ENCODE results near the gene RPTOR. TPM values are rescaled to one million over a fixed set of nuclear protein-coding genes. Genes with fewer than 3 reads are reported as not detected.

The RPTOR gene
- total and polyA plus RNA-seq, 10 of the 15 experiments (the other 5 are each of a cell fraction or from before 2014, with no cell fraction given): 0.18 to 32.1 (median 7.8) TPM

- no peak for TF ChIP-seq E2F4 (IDR thresholded peaks at IDR 0.05; ENCODE audit: low read depth, low read length)
Observed at GRCh38 chr17:80662557-80662956, 117.9 kb downstream of the RPTOR start (continued).

- Histone ChIP-seq H3K79me2 (ENCODE audit: control insufficient read depth, insufficient read depth, low read length) (peaks cover 1% of the 10 kb centered on the region; the same call in 1 of the 2 replicates), H3K27ac (ENCODE audit: control insufficient read depth, insufficient read depth) (no peak overlapping the region), H3K9me3 (replicated peaks; ENCODE audit: control insufficient read depth, insufficient read depth, low read length) (no peaks in the 10 kb centered on the region), H3K27me3 (replicated peaks in 1 of 2; ENCODE audit: control insufficient read depth in 2 of 2, insufficient read depth in 2 of 2, low read length in 1 of 2) (no peaks in the 10 kb centered on the region), H4K20me1 (ENCODE audit: control insufficient read depth, insufficient read depth) (no peaks in the 10 kb centered on the region), H3K4me1 (ENCODE audit: control insufficient read depth, insufficient read depth, low read length) (peaks cover 11% of the 10 kb centered on the region), H2AFZ (ENCODE audit: control insufficient read depth, low read depth, low read length) (no peak overlapping the region), H3K9ac (ENCODE audit: control insufficient read depth, insufficient read depth, low read length) (no peak overlapping the region), H3K4me3 (no peak overlapping the region), H3K36me3 (ENCODE audit: control insufficient read depth in 2 of 2, insufficient read depth in 2 of 2, low read length in 1 of 2) (no peaks in the 10 kb centered on the region; a peak in 2 of 4 replicates), H3K4me2 (ENCODE audit: control insufficient read depth, insufficient read depth) (no peak overlapping the region)
- intact Hi-C loops (cut with micrococcal nuclease; ENCODE audit: unreplicated experiment) (no loop called here), in situ Hi-C loops (cut with MboI) (no loop called here)
- DNase-seq (ENCODE audit: low read depth, low spot score): no peak
- ATAC-seq: no peak
- WGBS (ENCODE audit: insufficient coverage, insufficient replicate concordance, low lambda C conversion rate, missing lambda C conversion rate): 98% methylated on average over 11 of the region's 11 CpGs
- ChIA-PET SMC1A (ENCODE audit: uncharacterized antibody, unreplicated experiment) (no interaction called here), RAD21 (ENCODE audit: unreplicated experiment) (no interaction called here), CTCF (no interaction called here), POLR2A (no interaction called here)
- BruUV-seq (replicated peaks): no TSS peak
- FAIRE-seq: no peak
- TF ChIP-seq CUX1 (IDR thresholded peaks at IDR 0.05; ENCODE audit: insufficient replicate concordance, low read depth, low read length) (no peak), BMI1 (IDR thresholded peaks at IDR 0.05; ENCODE audit: borderline replicate concordance) (no peak), ELK1 (IDR thresholded peaks at IDR 0.05; ENCODE audit: low read depth, low read length) (no peak), CHD4 (IDR thresholded peaks at IDR 0.05) (no peak), ZBTB11 (CRISPR knock-in tag; IDR thresholded peaks at IDR 0.05) (no peak), GABPA (IDR thresholded peaks at IDR 0.05; ENCODE audit: low read depth) (no peak), TCF12 (IDR thresholded peaks at IDR 0.05; ENCODE audit: low read depth, low read length) (no peak)
Observed at GRCh38 chr17:80663781-80664206, 119.2 kb downstream of the RPTOR start.
